ENCODE results near the gene TYSND1. TPM values are rescaled to one million over a fixed set of nuclear protein-coding genes. Genes with fewer than 3 reads are reported as not detected.
A peak's percentile ranks its signal among the peaks of the same experiment; 100 is the strongest.

TYSND1 gene
- total RNA-seq (10 to 100 TPM; 33.8 to 45.4 TPM), polyA plus RNA-seq (ENCODE audit: insufficient read depth, low read depth, low replicate concordance) (66.8 TPM)
- long read RNA-seq, donor 1, partial matches to known transcripts: 0 of 2 reads
- long read RNA-seq, donor 1, other reads (novel, unspliced or antisense): 0 of 2 reads
- long read RNA-seq, donor 2, partial matches to known transcripts: 0 of 4 reads
- long read RNA-seq, donor 2, other reads (novel, unspliced or antisense): 0 of 4 reads

GRCh38 chr10:70146489-70147258, at the start of gene TYSND1:
Gene TYSND1, minus strand, starts transcription at chr10:70146700. Its CDS starts 114 bp downstream, at chr10:70146586.
- Histone ChIP-seq H3K4me1 (peaks cover 16% of the 10 kb centered on the region), H3K27me3 (no peaks in the 10 kb centered on the region), H3K27ac (peak within 1 kb of the TSS; percentile 87 to 95), H3K36me3 (ENCODE audit: low read depth, missing control alignments) (no peaks in the 10 kb centered on the region), H3K4me3 (peak within 1 kb of the TSS; percentile 75 to 79), H3K9me3 (no peaks in the 10 kb centered on the region)
- DNase-seq: peak; percentile 99
- intact Hi-C loops (cut with DNase I; ENCODE audit: low total_unique reads): no loop called here
- WGBS, 2 donors: 0 to 1% methylated on average over 27 to 39 of the region's 39 CpGs
- TF ChIP-seq POLR2A (IDR thresholded peaks at IDR 0.05) (peak; percentile 76), CTCF (IDR thresholded peaks at IDR 0.05) (peak; percentile 30 to 78 (median 43))

DNA sequence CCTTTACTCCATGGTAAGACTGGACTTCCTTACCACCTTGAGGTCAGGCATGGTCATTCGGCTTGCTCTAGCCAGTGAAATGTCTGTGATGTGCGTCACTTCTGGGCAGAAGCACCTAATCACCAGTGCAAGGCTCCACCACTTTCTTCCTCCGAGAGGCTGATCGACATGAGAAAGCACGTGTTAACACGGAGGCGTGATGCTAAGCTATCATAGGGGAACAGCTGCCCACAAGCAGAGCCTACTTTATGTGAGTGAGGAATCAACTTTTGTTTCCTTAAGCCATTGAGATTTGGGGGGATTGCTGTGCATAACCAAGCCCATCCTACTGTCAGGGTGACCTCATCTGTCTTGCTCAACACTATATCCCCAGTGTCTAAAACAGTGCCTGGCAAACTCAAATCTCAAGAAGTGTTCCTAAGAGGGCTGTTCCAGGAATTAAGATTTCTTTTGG, 46.9 kb upstream of the TYSND1 start:
- no peaks in the 10 kb centered on the region for H3K27me3 ChIP-seq
- TF ChIP-seq POLR2A (IDR thresholded peaks at IDR 0.05) (no peak), CTCF (IDR thresholded peaks at IDR 0.05) (no peak)
- no peaks in the 10 kb centered on the region for H3K36me3 ChIP-seq (ENCODE audit: low read depth, missing control alignments)
- no peak overlapping the region for H3K27ac ChIP-seq
- no peaks in the 10 kb centered on the region for H3K9me3 ChIP-seq
- H3K4me3 ChIP-seq: no peak overlapping the region
- intact Hi-C loops (cut with DNase I; ENCODE audit: low total_unique reads): no loop called here
- 90 to 95% methylated on average over 7 of the region's 7 CpGs for WGBS, 2 donors
- DNase-seq: no peak
- no peaks in the 10 kb centered on the region for H3K4me1 ChIP-seq

DNA sequence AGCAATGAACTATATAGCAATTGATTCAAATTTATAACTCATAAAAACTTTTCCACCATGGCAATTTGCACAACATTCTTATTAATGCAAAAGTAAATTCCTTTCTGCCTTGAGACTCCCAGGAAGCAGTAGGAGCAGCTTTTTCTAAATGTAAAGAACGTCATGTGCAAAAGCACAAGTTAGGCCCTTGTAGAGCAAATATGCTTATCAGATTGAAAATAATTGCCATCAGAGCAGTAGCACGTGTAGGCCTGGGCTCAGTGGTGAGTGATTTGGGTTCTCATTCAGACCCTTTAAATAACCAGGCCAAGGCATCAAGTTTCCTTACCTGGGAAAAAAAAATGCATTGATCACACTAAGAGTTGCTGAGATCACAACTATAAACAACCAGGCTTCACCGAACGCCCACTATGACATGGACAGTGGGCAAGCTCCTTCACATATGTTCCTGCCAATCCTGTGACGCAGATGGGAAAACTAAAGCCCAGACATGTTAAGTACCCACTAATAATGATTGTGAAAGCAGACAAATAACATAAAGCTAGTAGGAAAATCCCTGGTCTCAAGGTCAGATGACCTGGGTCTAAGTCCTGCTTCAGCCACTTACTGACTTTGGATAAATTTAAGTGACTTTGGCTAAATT, 45.9 kb upstream of the TYSND1 start:
- no peaks in the 10 kb centered on the region for H3K36me3 ChIP-seq (ENCODE audit: low read depth, missing control alignments)
- intact Hi-C loops (cut with DNase I; ENCODE audit: low total_unique reads): no loop called here
- no peaks in the 10 kb centered on the region for H3K9me3 ChIP-seq
- H3K27ac ChIP-seq: no peak overlapping the region
- WGBS, 2 donors: 81 to 82% methylated on average over 5 of the region's 5 CpGs
- DNase-seq: no peak
- H3K27me3 ChIP-seq: no peaks in the 10 kb centered on the region
- no peak overlapping the region for H3K4me3 ChIP-seq
- no peaks in the 10 kb centered on the region for H3K4me1 ChIP-seq
- TF ChIP-seq POLR2A (IDR thresholded peaks at IDR 0.05) (no peak), CTCF (IDR thresholded peaks at IDR 0.05) (no peak)

DNA sequence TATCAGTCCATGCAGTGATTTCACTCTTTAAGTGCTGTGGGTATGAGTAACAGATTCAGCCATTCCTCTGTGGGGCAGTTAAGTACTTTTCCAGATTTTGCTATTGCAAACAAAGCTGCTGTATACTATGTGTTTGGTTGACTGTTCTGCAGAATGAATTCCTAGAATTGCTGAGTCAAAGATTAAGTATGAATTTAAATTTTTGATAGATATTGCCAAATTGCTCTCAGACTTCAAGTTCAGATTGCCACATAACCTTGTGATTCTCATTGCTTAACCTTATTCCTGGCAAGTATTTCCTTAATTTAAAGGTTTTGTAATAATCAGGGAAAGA, 45.4 kb upstream of the TYSND1 start:
- intact Hi-C loops (cut with DNase I; ENCODE audit: low total_unique reads): no loop called here
- no peaks in the 10 kb centered on the region for H3K9me3 ChIP-seq

More for the DNA sequence above, 45.4 kb upstream of the TYSND1 start:
- H3K36me3 ChIP-seq (ENCODE audit: low read depth, missing control alignments): no peaks in the 10 kb centered on the region
- DNase-seq: no peak
- no peak for TF ChIP-seq POLR2A (IDR thresholded peaks at IDR 0.05)
- no peak for TF ChIP-seq CTCF (IDR thresholded peaks at IDR 0.05)
- H3K27me3 ChIP-seq: no peaks in the 10 kb centered on the region
- no peak overlapping the region for H3K4me3 ChIP-seq
- H3K27ac ChIP-seq: no peak overlapping the region
- H3K4me1 ChIP-seq: no peaks in the 10 kb centered on the region

All from testis (tissue), 5 donors.